Measurements from ENCODE around the gene SNRPE. TPM values are rescaled to one million over a fixed set of nuclear protein-coding genes. Genes with fewer than 3 reads are reported as not detected.

Gene SNRPE
- total and polyA plus RNA-seq, 2 donors (not counting 3 experiments of a cell fraction or from before 2014, with no cell fraction given): 196 to 219 TPM

DNA sequence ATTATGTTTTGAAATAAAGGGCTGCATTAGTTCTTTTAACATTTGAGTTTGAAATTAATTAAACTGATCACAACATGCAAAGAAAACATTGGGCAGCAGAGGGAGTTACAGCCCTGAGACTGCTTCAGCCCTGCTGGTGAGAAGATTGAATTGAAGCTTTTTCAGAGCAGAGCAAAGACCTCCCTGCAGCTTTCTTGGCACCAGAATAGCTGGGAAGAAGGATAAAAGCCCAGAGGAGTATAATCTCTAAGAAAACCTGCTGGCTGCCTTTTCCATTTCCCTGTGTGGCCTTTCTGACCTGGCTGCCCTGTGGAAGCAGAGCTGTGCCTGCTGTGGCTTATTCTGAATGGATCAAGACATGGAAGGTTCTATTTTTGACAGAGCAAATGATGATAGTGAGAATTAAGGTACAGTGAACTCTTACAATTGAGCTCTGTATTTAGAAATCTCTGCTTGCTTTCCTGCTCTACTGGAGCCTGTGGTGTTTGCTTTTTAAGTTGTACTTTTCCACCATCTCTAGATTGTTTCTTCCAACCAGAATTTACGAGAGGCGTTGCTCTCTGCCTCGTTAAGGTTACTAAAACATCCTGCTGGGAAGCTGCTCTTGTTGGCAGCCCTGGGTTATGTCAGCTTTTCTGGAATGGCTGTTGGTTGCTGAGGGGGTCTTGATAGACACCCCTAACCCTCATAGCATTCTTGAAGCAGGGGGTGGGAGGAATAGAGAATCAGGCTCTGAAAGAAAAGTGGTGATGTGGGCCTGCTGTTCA, 9.9 kb downstream of the SNRPE start:
- no TSS peak for BruUV-seq (replicated peaks)
- ChIA-PET CTCF (interaction anchor here (0.5 to 19.0 kb wide), 78 partner anchors 8 to 527 kb away, joined by 3 to 903 read pairs (median 6); partner anchors contain the start of genes ETNK2 and SOX13), POLR2A (interaction anchor here (0.6 to 1.2 kb wide), 4 partner anchors 203 to 260 kb away, joined by 3 to 5 read pairs (median 4); no protein-coding TSS in a partner anchor)
- DNase-seq (ENCODE audit: low read depth, low spot score) (peak; percentile 82), FAIRE-seq (peak; percentile 86)
- peaks cover 4 to 8% of the 10 kb centered on the region in 2 experiments for H3K36me3 ChIP-seq (ENCODE audit: control insufficient read depth in 2 of 2, extremely low read depth in 1 of 2, insufficient read depth in 2 of 2, low read length in 2 of 2)
- TF ChIP-seq, protein P1, sequence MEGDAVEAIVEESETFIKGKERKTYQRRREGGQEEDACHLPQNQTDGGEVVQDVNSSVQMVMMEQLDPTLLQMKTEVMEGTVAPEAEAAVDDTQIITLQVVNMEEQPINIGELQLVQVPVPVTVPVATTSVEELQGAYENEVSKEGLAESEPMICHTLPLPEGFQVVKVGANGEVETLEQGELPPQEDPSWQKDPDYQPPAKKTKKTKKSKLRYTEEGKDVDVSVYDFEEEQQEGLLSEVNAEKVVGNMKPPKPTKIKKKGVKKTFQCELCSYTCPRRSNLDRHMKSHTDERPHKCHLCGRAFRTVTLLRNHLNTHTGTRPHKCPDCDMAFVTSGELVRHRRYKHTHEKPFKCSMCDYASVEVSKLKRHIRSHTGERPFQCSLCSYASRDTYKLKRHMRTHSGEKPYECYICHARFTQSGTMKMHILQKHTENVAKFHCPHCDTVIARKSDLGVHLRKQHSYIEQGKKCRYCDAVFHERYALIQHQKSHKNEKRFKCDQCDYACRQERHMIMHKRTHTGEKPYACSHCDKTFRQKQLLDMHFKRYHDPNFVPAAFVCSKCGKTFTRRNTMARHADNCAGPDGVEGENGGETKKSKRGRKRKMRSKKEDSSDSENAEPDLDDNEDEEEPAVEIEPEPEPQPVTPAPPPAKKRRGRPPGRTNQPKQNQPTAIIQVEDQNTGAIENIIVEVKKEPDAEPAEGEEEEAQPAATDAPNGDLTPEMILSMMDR (IDR thresholded peaks at IDR 0.05; ENCODE audit: extremely low read depth in 1 of 2, insufficient read depth in 1 of 2, low read depth in 1 of 2, low read length in 2 of 2): peak; percentile 86 to 90
- no peak for TF ChIP-seq POLR2A (IDR thresholded peaks at IDR 0.05; ENCODE audit: low read depth, low read length)
- no peaks in the 10 kb centered on the region for H3K9me1 ChIP-seq (replicated peaks; ENCODE audit: control insufficient read depth, extremely low read depth, insufficient read depth, low read length)
- no peak overlapping the region for H3K4me3 ChIP-seq (replicated peaks in 1 of 3; ENCODE audit: insufficient read depth in 1 of 3, low read depth in 1 of 3, low read length in 3 of 3)
- dilution Hi-C loops (cut with MboI; ENCODE audit: extremely low pct_ligation_motif_present, low sequenced_read_pairs): loop anchor here (25.0 kb wide), 1 partner anchor 266 kb away; no protein-coding TSS in a partner anchor
- H2AFZ ChIP-seq (ENCODE audit: low read depth, low read length): no peak overlapping the region
- intact Hi-C loops (cut with micrococcal nuclease): loop anchor here (1.0 kb wide), 2 partner anchors 202 to 256 kb away; partner anchors contain the start of gene SOX13
- H3K4me1 ChIP-seq (ENCODE audit: control insufficient read depth, extremely low read depth, insufficient read depth, low read length): peaks cover 14% of the 10 kb centered on the region
- H3K9me3 ChIP-seq (replicated peaks; ENCODE audit: control insufficient read depth, insufficient read depth, low read length): no peaks in the 10 kb centered on the region
- no peak overlapping the region for H3K4me2 ChIP-seq (ENCODE audit: insufficient read depth, low read length)
- H3K27ac ChIP-seq (ENCODE audit: insufficient read depth, low read depth, low read length): no peak overlapping the region
- H3K9ac ChIP-seq (replicated peaks; ENCODE audit: extremely low read depth, insufficient read depth, low read length): no peak overlapping the region
- H3K27me3 ChIP-seq (ENCODE audit: control insufficient read depth in 2 of 2, insufficient read depth in 2 of 2, low read length in 2 of 2): no peaks in the 10 kb centered on the region
- peaks cover 2% of the 10 kb centered on the region for H3K79me2 ChIP-seq (ENCODE audit: control insufficient read depth, insufficient read depth, low read length)
- no peaks in the 10 kb centered on the region for H4K20me1 ChIP-seq (replicated peaks; ENCODE audit: control insufficient read depth, extremely low read depth, insufficient read depth, low read length)

DNA sequence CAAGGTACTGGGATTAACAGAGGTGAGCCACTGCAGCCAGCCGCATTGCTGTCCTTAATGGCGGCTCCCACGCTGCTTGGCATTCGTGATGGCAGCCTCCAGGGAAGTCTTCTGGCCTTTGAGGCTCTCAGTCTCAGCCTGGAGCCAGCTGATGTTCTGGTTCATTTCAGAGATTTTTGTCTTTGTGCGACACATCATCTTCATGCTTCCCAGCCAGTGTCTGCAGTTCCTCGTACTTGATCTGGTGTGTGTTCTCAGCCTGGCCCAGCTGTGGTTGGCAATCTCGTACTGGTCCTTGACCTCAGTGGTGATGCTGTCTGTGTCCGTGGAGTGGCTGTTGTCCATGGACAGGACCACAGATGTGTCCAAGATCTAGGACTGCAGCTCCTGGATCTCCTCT, 11.7 kb downstream of the SNRPE start:
- POLR2A ChIA-PET: interaction anchor here (0.6 to 1.6 kb wide), 3 partner anchors 200 to 264 kb away, joined by 3 to 4 read pairs (median 4); partner anchors contain the start of gene SOX13
- BruUV-seq (replicated peaks): no TSS peak

More for the DNA sequence above, 11.7 kb downstream of the SNRPE start:
- Histone ChIP-seq H3K9me1 (replicated peaks; ENCODE audit: control insufficient read depth, extremely low read depth, insufficient read depth, low read length) (no peaks in the 10 kb centered on the region), H3K4me3 (replicated peaks in 1 of 3; ENCODE audit: insufficient read depth in 1 of 3, low read depth in 1 of 3, low read length in 3 of 3) (no peak overlapping the region), H4K20me1 (replicated peaks; ENCODE audit: control insufficient read depth, extremely low read depth, insufficient read depth, low read length) (no peaks in the 10 kb centered on the region), H3K27me3 (ENCODE audit: control insufficient read depth in 2 of 2, insufficient read depth in 2 of 2, low read length in 2 of 2) (no peaks in the 10 kb centered on the region), H3K9me3 (replicated peaks; ENCODE audit: control insufficient read depth, insufficient read depth, low read length) (no peaks in the 10 kb centered on the region), H3K9ac (replicated peaks; ENCODE audit: extremely low read depth, insufficient read depth, low read length) (no peak overlapping the region), H3K79me2 (ENCODE audit: control insufficient read depth, insufficient read depth, low read length) (no peaks in the 10 kb centered on the region), H2AFZ (ENCODE audit: low read depth, low read length) (no peak overlapping the region), H3K36me3 (ENCODE audit: control insufficient read depth in 2 of 2, extremely low read depth in 1 of 2, insufficient read depth in 2 of 2, low read length in 2 of 2) (peaks cover 4 to 5% of the 10 kb centered on the region in 2 experiments), H3K4me1 (ENCODE audit: control insufficient read depth, extremely low read depth, insufficient read depth, low read length) (peaks cover 6% of the 10 kb centered on the region), H3K4me2 (ENCODE audit: insufficient read depth, low read length) (no peak overlapping the region), H3K27ac (ENCODE audit: insufficient read depth, low read depth, low read length) (no peak overlapping the region)
- FAIRE-seq (no peak), DNase-seq (ENCODE audit: low read depth, low spot score) (no peak)
- TF ChIP-seq JUN (IDR thresholded peaks at IDR 0.05; ENCODE audit: borderline replicate concordance, insufficient read depth, insufficient read length, low read depth) (no peak), POLR2AphosphoS5 (IDR thresholded peaks at IDR 0.05; ENCODE audit: insufficient read depth, low read depth, low read length) (no peak), POLR2A (IDR thresholded peaks at IDR 0.05; ENCODE audit: low read depth, low read length) (no peak), FOS (IDR thresholded peaks at IDR 0.05; ENCODE audit: borderline replicate concordance, insufficient read depth, low read length) (no peak)
- CTCF ChIA-PET: interaction anchor here (0.8 to 19.0 kb wide), 11 partner anchors 8 to 256 kb away, joined by 3 to 903 read pairs (median 5); partner anchors contain the start of gene SOX13
- intact Hi-C loops (cut with micrococcal nuclease) (no loop called here), dilution Hi-C loops (cut with MboI; ENCODE audit: extremely low pct_ligation_motif_present, low sequenced_read_pairs) (loop anchor here (25.0 kb wide), 1 partner anchor 264 kb away; no protein-coding TSS in a partner anchor)
